Kidney epithelial cell (primary cell): ENCODE data around the gene NT5DC3. TPM values are rescaled to one million over a fixed set of nuclear protein-coding genes. Genes with fewer than 3 reads are reported as not detected.

Source experiments
- DNase-seq: peaks from one replicate; pipeline ENCODE4 v3.0.0-alpha.2; 2010; ENCODE audit warnings: low read depth
- H3K27me3 ChIP-seq: 2 replicates; pipeline ENCODE4 v1.6.0; 2011; ENCODE audit warnings: low read length; ENCODE audit not compliant: control insufficient read depth, insufficient read depth
- H3K36me3 ChIP-seq: 2 replicates; pipeline ENCODE4 v1.5.1; 2011; ENCODE audit warnings: low read length; ENCODE audit not compliant: control insufficient read depth, insufficient read depth
- H3K4me3 ChIP-seq: 2 replicates; pipeline ENCODE4 v1.5.1; 2011; ENCODE audit warnings: low read depth, mild to moderate bottlenecking, control low read depth, low read length
- total RNA-seq: library from RNA; depleted of rRNA; stranded (reverse); fragments of >200 nt; gene quantifications from 2 replicates; pipeline ENCODE4 v1.2.3, GENCODE V29; 2015
- TF ChIP-seq, protein P1 (sequence below): IDR thresholded peaks from 2 replicates; pipeline ENCODE4 v1.5.1; 2011; ENCODE audit warnings: mild to moderate bottlenecking, moderate library complexity, low read length, control low read depth, inconsistent platforms; ENCODE audit not compliant: insufficient read depth, poor library complexity, severe bottlenecking

The NT5DC3 gene
- total RNA-seq, result 14.3 and 17.0 TPM in 2 replicates

GRCh38 chr12:103840876-103841689, at the start of gene NT5DC3:
Gene NT5DC3, minus strand, starts transcription at chr12:103841234. Its CDS starts 78 bp downstream, at chr12:103841156.
- DNase-seq, result no peak
- Histone ChIP-seq H3K27me3 (no peaks in the 10 kb centered on the region), H3K36me3 (no peaks in the 10 kb centered on the region), H3K4me3 (peak within 1 kb of the TSS; percentile 66)
- TF ChIP-seq, protein P1, sequence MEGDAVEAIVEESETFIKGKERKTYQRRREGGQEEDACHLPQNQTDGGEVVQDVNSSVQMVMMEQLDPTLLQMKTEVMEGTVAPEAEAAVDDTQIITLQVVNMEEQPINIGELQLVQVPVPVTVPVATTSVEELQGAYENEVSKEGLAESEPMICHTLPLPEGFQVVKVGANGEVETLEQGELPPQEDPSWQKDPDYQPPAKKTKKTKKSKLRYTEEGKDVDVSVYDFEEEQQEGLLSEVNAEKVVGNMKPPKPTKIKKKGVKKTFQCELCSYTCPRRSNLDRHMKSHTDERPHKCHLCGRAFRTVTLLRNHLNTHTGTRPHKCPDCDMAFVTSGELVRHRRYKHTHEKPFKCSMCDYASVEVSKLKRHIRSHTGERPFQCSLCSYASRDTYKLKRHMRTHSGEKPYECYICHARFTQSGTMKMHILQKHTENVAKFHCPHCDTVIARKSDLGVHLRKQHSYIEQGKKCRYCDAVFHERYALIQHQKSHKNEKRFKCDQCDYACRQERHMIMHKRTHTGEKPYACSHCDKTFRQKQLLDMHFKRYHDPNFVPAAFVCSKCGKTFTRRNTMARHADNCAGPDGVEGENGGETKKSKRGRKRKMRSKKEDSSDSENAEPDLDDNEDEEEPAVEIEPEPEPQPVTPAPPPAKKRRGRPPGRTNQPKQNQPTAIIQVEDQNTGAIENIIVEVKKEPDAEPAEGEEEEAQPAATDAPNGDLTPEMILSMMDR, result no peak

GRCh38 chr12:103887738-103888137, 46.7 kb upstream of the NT5DC3 start:
- H3K27me3 ChIP-seq, result no peaks in the 10 kb centered on the region
- TF ChIP-seq, protein P1, result no peak
- no peak for DNase-seq
- no peak overlapping the region for H3K4me3 ChIP-seq
- no peaks in the 10 kb centered on the region for H3K36me3 ChIP-seq

DNA sequence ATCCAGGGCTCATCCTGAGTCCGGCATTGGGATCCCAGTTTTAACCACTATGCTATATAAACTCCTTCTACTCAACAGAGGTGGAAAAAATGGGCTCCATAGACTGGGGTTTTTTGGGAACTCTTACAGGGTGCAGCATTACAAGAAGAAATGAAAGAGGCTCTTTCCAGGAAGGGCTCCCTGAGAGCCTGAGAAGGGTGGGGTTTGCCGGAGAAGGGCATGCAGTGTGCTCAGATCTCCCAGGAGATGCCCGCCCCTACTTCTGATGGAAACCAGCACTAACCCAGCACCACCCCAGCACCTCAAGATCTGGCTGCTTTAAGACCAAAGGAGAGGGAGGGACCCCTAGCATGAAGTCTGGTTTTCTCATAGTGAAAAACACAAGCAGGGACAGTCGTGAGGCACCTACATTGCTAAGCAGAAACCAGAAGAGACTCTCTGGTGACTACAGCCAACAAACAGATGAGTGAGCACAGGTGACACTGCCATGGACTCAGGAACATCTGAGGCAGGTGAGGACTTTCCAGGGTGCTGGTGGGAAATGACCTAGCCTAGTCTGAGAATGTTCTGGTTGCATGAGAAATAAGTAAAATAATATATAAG, 45.3 kb upstream of the NT5DC3 start:
- no peaks in the 10 kb centered on the region for H3K36me3 ChIP-seq
- TF ChIP-seq, protein P1, result no peak
- DNase-seq, result no peak
- H3K4me3 ChIP-seq, result no peak overlapping the region
- no peaks in the 10 kb centered on the region for H3K27me3 ChIP-seq

DNA sequence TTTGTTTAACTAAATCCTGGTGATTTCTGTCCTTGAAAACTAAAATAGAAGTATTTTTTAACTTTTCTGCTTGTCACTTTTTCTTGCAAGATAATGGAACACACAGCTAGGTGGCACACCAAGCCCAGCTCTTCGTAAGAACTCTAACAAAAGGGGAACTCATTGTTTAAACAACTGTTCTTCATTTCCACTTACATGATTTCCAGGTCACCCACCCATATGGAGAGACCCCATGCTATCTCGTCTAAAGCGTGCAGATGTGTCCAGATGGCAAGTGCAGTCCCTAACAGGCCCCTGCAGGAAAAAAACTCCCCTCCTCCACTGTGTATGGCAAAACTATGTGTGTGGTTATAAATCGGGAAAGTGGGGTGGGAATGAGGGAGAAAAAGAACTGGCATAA, 43.3 kb upstream of the NT5DC3 start:
- no peaks in the 10 kb centered on the region for H3K27me3 ChIP-seq
- no peak for DNase-seq
- TF ChIP-seq, protein P1, result peak; percentile 50

GRCh38 chr12:103883908-103884307, 42.9 kb upstream of the NT5DC3 start:
- Histone ChIP-seq H3K27me3 (no peaks in the 10 kb centered on the region), H3K36me3 (no peaks in the 10 kb centered on the region), H3K4me3 (no peak overlapping the region)
- TF ChIP-seq, protein P1, result no peak
- no peak for DNase-seq

More for the DNA sequence above, 43.3 kb upstream of the NT5DC3 start:
- Histone ChIP-seq H3K4me3 (no peak overlapping the region), H3K36me3 (no peaks in the 10 kb centered on the region)
